Esophagus squamous epithelium (tissue), 5 donors: Measurements from ENCODE around the gene AFF3. TPM values are rescaled to one million over a fixed set of nuclear protein-coding genes. Genes with fewer than 3 reads are reported as not detected.
A peak's percentile ranks its signal among the peaks of the same experiment; 100 is the strongest.
"Not testable (repeated sequence)": the region's sequence is repeated elsewhere in the genome, so short reads cannot be mapped to it uniquely, and the experiment has no call there.

Experiments used
- DNase-seq: peaks from one replicate; lab custom pipeline; 2025; lab: John Stamatoyannopoulos, UW
- H3K27ac ChIP-seq, 4 donors: fragments of 200-600 bp; sonication (generic); one replicate each; pipeline ENCODE4 v1.5.1; 2016 to 2019; ENCODE audit warnings: mild to moderate bottlenecking in 1 of 4
- H3K27me3 ChIP-seq, 4 donors: fragments of 200-600 bp; sonication (generic); 1 replicate in 3 of 4; 2 replicates in 1 of 4; pipeline versions ENCODE4 v1.5.1 to v1.6.0; 2017 to 2021; ENCODE audit warnings: antibody characterized with exemption in 1 of 4
- H3K36me3 ChIP-seq, 3 donors: fragments of 200-600 bp; sonication (generic); one replicate each; pipeline ENCODE4 v1.5.1; 2016 to 2019
- H3K4me1 ChIP-seq, 3 donors: fragments of 200-600 bp; sonication (generic); one replicate each; pipeline ENCODE4 v1.5.1; 2017 to 2019
- H3K4me3 ChIP-seq, 4 donors: fragments of 200-600 bp; sonication (generic); 1 replicate in 3 of 4; 2 replicates in 1 of 4; pipeline ENCODE4 v1.5.1; 2016 to 2019; ENCODE audit warnings: mild to moderate bottlenecking in 2 of 4, moderate library complexity in 1 of 4
- H3K9me3 ChIP-seq, 3 donors: fragments of 200-600 bp; sonication (generic); one replicate each; pipeline ENCODE4 v1.5.1; 2016 to 2019
- POLR2A ChIP-seq, 4 donors: fragments of 450-650 bp; IDR thresholded peaks; one replicate each; pipeline ENCODE4 v1.6.1; 2017; ENCODE audit warnings: antibody characterized with exemption in 4 of 4, mild to moderate bottlenecking in 4 of 4, moderate library complexity in 3 of 4
- WGBS, 2 donors: methylation state at CpG; one replicate each; pipeline ENCODE4 v1.1.5; 2018; 5-methylcytosine and 5-hydroxymethylcytosine counted together
- intact Hi-C: fragments of 100-400 bp; cut with DNase I; formaldehyde crosslinking; loops from one replicate; pipeline ENCODE4 v1.15.0; 2022
- total RNA-seq, 4 donors: library from RNA; depleted of rRNA; stranded (reverse); fragments of >200 nt; gene quantifications; one replicate each; pipeline ENCODE4 v1.1.0, GENCODE V29; 2016
- TF ChIP-seq, protein P1 (sequence below), 6 experiments: fragments of 450-650 bp in 4 of 6; fragments of 200-600 bp in 2 of 6; sonication (generic) in 2 of 6; IDR thresholded peaks; one replicate each; pipeline ENCODE4 v1.5.1; 2016 to 2019; ENCODE audit warnings: antibody characterized with exemption in 6 of 6, mild to moderate bottlenecking in 4 of 6, moderate library complexity in 4 of 6
- donor health status: DM: yes; HTN: yes; CAD: no.

AFF3 gene
- total RNA-seq, 4 donors from 2014 or later: 1.2 to 9.7 (median 3.8) TPM

DNA sequence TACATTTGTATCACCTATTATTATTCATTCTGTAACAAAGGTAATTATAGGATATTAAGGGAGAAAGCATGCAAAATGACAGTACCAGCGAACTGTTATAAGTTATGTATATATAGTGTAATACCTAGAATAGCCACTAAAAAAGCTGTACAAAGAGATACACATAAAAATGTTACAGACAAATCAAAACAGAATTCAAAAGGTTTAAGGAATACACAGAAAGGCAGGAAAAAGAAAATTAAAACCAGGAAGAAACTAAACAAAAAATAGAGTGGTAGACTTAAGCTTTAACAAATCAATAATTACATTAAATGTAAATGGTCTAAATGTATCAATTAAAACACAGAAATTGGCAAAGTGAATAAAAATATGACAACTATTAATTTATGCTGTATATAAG, 476.1 kb downstream of the AFF3 start:
- no peak for DNase-seq
- 77 to 86% methylated on average over 1 of the region's 1 CpG for WGBS, 2 donors
- TF ChIP-seq, protein P1, sequence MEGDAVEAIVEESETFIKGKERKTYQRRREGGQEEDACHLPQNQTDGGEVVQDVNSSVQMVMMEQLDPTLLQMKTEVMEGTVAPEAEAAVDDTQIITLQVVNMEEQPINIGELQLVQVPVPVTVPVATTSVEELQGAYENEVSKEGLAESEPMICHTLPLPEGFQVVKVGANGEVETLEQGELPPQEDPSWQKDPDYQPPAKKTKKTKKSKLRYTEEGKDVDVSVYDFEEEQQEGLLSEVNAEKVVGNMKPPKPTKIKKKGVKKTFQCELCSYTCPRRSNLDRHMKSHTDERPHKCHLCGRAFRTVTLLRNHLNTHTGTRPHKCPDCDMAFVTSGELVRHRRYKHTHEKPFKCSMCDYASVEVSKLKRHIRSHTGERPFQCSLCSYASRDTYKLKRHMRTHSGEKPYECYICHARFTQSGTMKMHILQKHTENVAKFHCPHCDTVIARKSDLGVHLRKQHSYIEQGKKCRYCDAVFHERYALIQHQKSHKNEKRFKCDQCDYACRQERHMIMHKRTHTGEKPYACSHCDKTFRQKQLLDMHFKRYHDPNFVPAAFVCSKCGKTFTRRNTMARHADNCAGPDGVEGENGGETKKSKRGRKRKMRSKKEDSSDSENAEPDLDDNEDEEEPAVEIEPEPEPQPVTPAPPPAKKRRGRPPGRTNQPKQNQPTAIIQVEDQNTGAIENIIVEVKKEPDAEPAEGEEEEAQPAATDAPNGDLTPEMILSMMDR (IDR thresholded peaks at IDR 0.05): peak in 1 of 6 experiments; percentile 19
- TF ChIP-seq POLR2A (IDR thresholded peaks at IDR 0.05): no peak
- H3K9me3 ChIP-seq: no peaks in the 10 kb centered on the region
- H3K27ac ChIP-seq: no peak overlapping the region
- peaks cover 0 to 20% (median 0%) of the 10 kb centered on the region in 3 donors for H3K4me1 ChIP-seq
- no peaks in the 10 kb centered on the region for H3K36me3 ChIP-seq
- H3K4me3 ChIP-seq: no peak overlapping the region
- intact Hi-C loops: no loop called here
- no peaks in the 10 kb centered on the region for H3K27me3 ChIP-seq

GRCh38 chr2:99663641-99664040, 478.7 kb downstream of the AFF3 start:
- no peak for DNase-seq
- Histone ChIP-seq H3K9me3 (no peaks in the 10 kb centered on the region), H3K4me1 (peaks cover 0 to 18% (median 0%) of the 10 kb centered on the region in 3 donors), H3K4me3 (no peak overlapping the region), H3K36me3 (no peaks in the 10 kb centered on the region), H3K27me3 (no peaks in the 10 kb centered on the region), H3K27ac (no peak overlapping the region)
- 88 to 90% methylated on average over 2 of the region's 2 CpGs for WGBS, 2 donors
- TF ChIP-seq, protein P1 (IDR thresholded peaks at IDR 0.05): no peak
- TF ChIP-seq POLR2A (IDR thresholded peaks at IDR 0.05): no peak
- intact Hi-C loops: no loop called here

DNA sequence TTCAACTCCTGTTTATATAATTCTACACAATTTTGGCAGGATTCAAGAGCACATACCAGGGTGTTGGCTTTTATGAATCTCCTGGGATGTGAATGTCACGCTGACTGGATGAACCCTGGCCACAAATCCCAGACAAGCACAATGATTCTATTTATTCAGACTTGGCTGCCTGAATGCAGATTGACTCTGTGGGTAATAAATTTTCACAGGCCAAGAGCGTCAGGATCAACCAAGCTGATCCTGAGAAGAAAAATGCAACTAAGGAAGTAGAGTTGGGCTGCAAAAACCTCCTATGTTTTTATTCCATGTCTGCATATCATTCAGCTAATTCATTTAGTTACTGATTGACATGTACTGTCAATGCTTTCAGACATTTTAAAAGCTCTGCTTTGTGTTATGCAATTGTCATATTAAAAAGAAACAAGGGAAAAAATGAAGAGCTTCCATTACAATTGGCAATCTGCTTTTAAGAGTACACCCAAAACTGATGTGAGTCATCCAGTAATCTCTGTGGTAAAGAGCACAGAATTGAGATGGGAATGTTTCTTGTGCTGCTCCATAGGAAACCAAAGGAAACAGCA, 479.5 kb downstream of the AFF3 start:
- WGBS, 2 donors: 6 to 14% methylated on average over 2 of the region's 2 CpGs
- peak overlapping the region in 1 of 4 donors; percentile 46 for H3K27ac ChIP-seq
- DNase-seq: no peak
- H3K27me3 ChIP-seq: no peaks in the 10 kb centered on the region
- no peaks in the 10 kb centered on the region for H3K36me3 ChIP-seq
- no peak overlapping the region for H3K4me3 ChIP-seq
- H3K9me3 ChIP-seq: no peaks in the 10 kb centered on the region
- TF ChIP-seq, protein P1 (IDR thresholded peaks at IDR 0.05): no peak
- no peak for TF ChIP-seq POLR2A (IDR thresholded peaks at IDR 0.05)
- intact Hi-C loops: no loop called here
- H3K4me1 ChIP-seq: peaks cover 0 to 18% (median 0%) of the 10 kb centered on the region in 3 donors

- H3K36me3 ChIP-seq, H3K27ac ChIP-seq, H3K4me3 ChIP-seq, DNase-seq, H3K27me3 ChIP-seq, intact Hi-C loops, H3K9me3 ChIP-seq: not testable (repeated sequence)
- H3K4me1 ChIP-seq: peaks cover 0 to 21% (median 0%) of the 10 kb centered on the region in 3 donors
- 83 to 91% methylated on average over 9 of the region's 9 CpGs for WGBS, 2 donors
These were observed 480.6 kb downstream of the AFF3 start for GRCh38 chr2:99661761-99662160.

DNA sequence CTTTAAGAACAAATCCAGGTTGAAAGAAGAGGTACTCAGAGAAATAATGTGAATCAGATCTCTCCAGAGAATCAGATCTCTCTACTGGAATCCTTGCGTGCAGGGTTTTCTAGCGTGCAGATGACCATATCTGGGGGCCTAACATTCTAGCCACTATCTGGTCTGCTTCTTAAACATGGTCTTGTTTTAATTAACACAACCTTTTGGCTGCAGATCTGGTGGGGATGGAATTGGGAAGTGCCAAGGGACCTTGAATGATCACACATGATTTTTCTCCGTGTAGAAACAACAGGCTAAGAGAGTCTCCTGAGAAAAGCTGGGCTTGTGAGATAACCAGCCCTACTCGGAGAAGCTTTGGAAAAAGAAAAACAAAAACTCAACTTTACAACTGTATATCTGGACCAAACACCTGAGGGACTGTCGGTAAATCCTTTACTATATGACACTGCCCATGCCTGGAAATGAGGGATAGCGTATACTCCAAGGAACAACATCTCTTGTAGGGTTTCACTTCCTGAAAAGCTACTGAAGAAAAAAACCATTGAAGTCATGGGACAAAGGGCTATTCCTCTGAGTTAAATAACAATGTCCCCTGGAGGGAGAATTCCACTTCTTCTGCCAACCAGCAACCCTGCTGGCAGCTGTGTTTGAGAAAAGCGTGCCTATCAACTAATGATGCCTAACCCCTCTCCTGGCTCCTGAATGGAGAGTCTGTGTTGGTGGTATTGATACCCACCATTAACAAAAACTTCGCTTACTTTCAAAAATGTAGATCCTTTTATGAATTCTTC, 481.6 kb downstream of the AFF3 start:
- no peak for TF ChIP-seq POLR2A (IDR thresholded peaks at IDR 0.05)
- TF ChIP-seq, protein P1 (IDR thresholded peaks at IDR 0.05): no peak
- Histone ChIP-seq H3K27ac (no peak overlapping the region), H3K36me3 (no peaks in the 10 kb centered on the region), H3K27me3 (no peaks in the 10 kb centered on the region), H3K9me3 (no peaks in the 10 kb centered on the region), H3K4me3 (no peak overlapping the region), H3K4me1 (peaks cover 0 to 23% (median 0%) of the 10 kb centered on the region in 3 donors)
- intact Hi-C loops: no loop called here
- WGBS, 2 donors: 79 to 82% methylated on average over 8 of the region's 8 CpGs
- DNase-seq: no peak
